Activated naive CD8-positive, alpha-beta T cell (primary cell): ENCODE measurements around the gene KCP.

ENCODE experiments used
- H3K27ac Mint-ChIP-seq: one replicate; pipeline ENCODE4 v1.8.0; 2021; ENCODE audit warnings: mixed read lengths
- H3K27me3 Mint-ChIP-seq: one replicate; pipeline ENCODE4 v1.8.0; 2021; ENCODE audit warnings: mixed read lengths
- H3K36me3 Mint-ChIP-seq: one replicate; pipeline ENCODE4 v1.8.0; 2021; ENCODE audit warnings: mixed read lengths
- H3K4me1 Mint-ChIP-seq: one replicate; pipeline ENCODE4 v1.8.0; 2021; ENCODE audit warnings: low read depth, mixed read lengths
- H3K4me3 Mint-ChIP-seq: one replicate; pipeline ENCODE4 v1.8.0; 2021; ENCODE audit warnings: mild to moderate bottlenecking, mixed read lengths
- H3K9me3 Mint-ChIP-seq: one replicate; pipeline ENCODE4 v1.8.0; 2021; ENCODE audit warnings: low read depth, mixed read lengths

The KCP gene

DNA sequence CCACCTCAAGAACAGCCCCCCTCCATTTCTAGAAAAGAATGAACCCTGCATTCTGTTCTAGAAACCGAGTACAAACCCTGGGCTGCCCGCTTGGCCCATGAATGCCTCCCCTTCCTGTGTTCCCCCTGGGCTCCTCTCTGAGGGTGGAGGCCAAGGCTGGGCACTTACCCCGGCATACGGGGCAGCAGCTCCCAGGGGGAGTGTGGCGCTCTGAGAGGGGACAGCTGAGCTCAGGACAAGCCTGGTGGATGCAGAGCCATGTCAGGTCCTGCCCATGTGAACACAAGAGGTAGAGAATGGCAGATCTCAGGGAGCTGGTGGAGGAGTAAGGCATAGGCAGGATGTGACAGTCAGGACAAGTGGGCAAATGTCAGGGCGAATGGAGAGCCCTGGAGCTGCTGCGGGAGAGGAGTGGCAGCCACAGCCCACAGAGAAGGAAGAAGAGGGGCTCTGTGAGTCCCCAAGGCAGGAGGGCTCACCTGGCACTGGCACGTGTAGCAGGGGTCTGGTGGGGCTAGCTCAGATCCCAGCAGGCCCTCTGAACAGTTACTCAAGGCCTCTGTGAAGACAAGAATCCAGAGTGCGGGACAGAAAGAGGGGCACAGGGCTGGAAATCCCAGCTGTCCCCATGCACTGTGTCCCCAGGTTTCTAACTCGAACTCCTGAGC, 28.9 kb downstream of the KCP start:
- Mint-ChIP-seq H3K4me3 (no peak overlapping the region), H3K9me3 (no peaks in the 10 kb centered on the region), H3K27me3 (peaks cover 5% of the 10 kb centered on the region), H3K4me1 (peaks cover 6% of the 10 kb centered on the region), H3K36me3 (no peaks in the 10 kb centered on the region), H3K27ac (no peak overlapping the region)

GRCh38 chr7:128880791-128881457, 29.6 kb downstream of the KCP start:
- no peak overlapping the region for H3K27ac Mint-ChIP-seq
- H3K27me3 Mint-ChIP-seq, result peaks cover 5% of the 10 kb centered on the region
- H3K4me1 Mint-ChIP-seq, result peaks cover 6% of the 10 kb centered on the region
- no peaks in the 10 kb centered on the region for H3K9me3 Mint-ChIP-seq
- H3K4me3 Mint-ChIP-seq, result no peak overlapping the region
- no peaks in the 10 kb centered on the region for H3K36me3 Mint-ChIP-seq

DNA sequence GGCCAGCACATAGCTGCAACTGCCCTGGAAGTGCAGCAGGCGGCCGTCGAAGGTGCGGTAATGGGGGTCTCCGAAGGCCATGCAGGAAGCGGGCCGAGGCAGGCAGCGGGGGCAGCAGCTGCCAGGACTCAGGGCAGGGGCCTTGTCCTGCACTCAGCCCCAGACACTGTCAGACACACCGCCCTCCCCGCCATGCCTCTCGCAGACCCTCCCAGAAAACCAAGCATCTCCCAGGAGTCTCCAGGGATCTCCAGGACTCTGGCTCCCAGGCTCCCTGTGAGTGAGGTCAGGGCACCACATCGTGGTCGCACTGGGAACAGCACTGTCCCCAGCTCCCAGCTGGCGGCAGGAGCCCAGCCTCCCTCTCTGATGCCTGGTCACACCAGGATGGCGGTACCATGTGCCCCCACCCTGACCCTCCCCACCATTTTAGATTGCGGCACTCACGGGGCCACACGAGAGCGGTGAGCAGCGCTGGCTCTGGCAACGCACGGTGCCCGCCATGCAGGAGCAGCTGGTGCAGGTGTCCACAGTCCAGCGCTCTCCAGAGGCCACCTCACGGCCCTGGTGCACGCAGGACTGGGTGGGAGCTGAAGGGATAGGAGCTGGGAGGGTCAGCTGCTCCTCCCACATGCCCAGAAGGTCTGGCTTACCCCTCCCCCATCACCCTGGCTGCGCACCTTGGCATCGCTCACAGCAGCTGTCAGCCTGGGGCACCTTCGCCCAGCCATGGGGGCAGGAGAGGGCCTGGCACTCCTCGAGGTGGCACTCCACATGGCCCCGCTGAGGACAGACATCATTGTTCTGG, 30.4 kb downstream of the KCP start:
- no peaks in the 10 kb centered on the region for H3K9me3 Mint-ChIP-seq
- peaks cover 6% of the 10 kb centered on the region for H3K4me1 Mint-ChIP-seq
- no peak overlapping the region for H3K4me3 Mint-ChIP-seq
- no peaks in the 10 kb centered on the region for H3K36me3 Mint-ChIP-seq
- no peak overlapping the region for H3K27ac Mint-ChIP-seq
- peaks cover 2% of the 10 kb centered on the region for H3K27me3 Mint-ChIP-seq

- H3K27me3 Mint-ChIP-seq, result peaks cover 2% of the 10 kb centered on the region
- H3K4me1 Mint-ChIP-seq, result peaks cover 6% of the 10 kb centered on the region
- no peaks in the 10 kb centered on the region for H3K9me3 Mint-ChIP-seq
- H3K36me3 Mint-ChIP-seq, result no peaks in the 10 kb centered on the region
- no peak overlapping the region for H3K4me3 Mint-ChIP-seq
- no peak overlapping the region for H3K27ac Mint-ChIP-seq
Measured at GRCh38 chr7:128879461-128879938, 31.0 kb downstream of the KCP start.

GRCh38 chr7:128878226-128879105, 32.0 kb downstream of the KCP start:
- Mint-ChIP-seq H3K27me3 (peaks cover 2% of the 10 kb centered on the region), H3K27ac (no peak overlapping the region), H3K36me3 (no peaks in the 10 kb centered on the region), H3K4me1 (peaks cover 4% of the 10 kb centered on the region), H3K4me3 (no peak overlapping the region), H3K9me3 (no peaks in the 10 kb centered on the region)

- Mint-ChIP-seq H3K4me3 (no peak overlapping the region), H3K9me3 (no peaks in the 10 kb centered on the region), H3K27me3 (peaks cover 2% of the 10 kb centered on the region), H3K4me1 (peaks cover 4% of the 10 kb centered on the region), H3K36me3 (no peaks in the 10 kb centered on the region), H3K27ac (no peak overlapping the region)
Measured at GRCh38 chr7:128877756-128878120, 32.8 kb downstream of the KCP start.

DNA sequence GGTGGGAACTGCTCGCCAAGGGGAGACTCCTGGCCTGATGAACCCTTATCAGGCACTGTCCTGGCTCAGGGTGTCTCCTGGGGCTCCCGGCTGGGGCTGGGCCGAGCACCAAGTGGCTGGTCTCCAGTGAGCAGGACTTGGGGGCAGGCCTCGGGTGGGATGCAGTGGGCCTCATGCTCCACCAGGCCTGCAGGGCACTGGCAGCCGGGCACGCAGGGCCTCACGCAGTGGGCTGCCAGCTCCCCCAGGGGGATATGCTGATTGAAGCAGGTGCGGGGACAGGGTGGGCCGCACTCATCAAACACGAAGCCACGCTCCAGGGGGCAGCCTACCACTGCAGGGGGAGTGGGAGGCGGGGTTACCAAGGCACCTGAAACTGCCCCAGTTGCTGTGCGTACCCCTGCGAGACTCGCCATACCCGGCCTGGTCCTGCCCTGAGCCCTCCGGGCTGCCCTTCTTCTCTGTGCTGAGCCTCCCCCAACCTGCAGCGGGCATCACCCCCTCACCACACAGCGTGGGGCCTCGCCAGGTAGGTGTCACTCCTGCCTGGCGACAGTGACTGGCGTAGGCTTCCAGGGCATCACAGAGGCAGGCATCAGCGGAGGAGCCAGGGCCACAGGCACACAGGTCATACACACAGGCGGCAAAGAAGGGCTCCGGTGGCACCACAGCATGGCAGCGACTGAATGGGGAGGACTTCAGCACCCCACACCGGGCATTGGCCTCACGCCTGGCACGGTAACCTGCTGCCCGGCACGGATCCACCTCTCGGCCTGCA, 33.3 kb downstream of the KCP start:
- H3K27ac Mint-ChIP-seq, result no peak overlapping the region
- no peaks in the 10 kb centered on the region for H3K9me3 Mint-ChIP-seq
- H3K4me3 Mint-ChIP-seq, result no peak overlapping the region
- H3K36me3 Mint-ChIP-seq, result no peaks in the 10 kb centered on the region
- peaks cover 2% of the 10 kb centered on the region for H3K27me3 Mint-ChIP-seq
- H3K4me1 Mint-ChIP-seq, result peaks cover 4% of the 10 kb centered on the region

- no peak overlapping the region for H3K4me3 Mint-ChIP-seq
- H3K27me3 Mint-ChIP-seq, result peaks cover 2% of the 10 kb centered on the region
- no peaks in the 10 kb centered on the region for H3K36me3 Mint-ChIP-seq
- H3K27ac Mint-ChIP-seq, result no peak overlapping the region
- H3K4me1 Mint-ChIP-seq, result peaks cover 4% of the 10 kb centered on the region
- H3K9me3 Mint-ChIP-seq, result no peaks in the 10 kb centered on the region
Measured at GRCh38 chr7:128876586-128876977, 33.9 kb downstream of the KCP start.

- H3K9me3 Mint-ChIP-seq, result no peaks in the 10 kb centered on the region
- H3K27ac Mint-ChIP-seq, result no peak overlapping the region
- no peaks in the 10 kb centered on the region for H3K36me3 Mint-ChIP-seq
- H3K27me3 Mint-ChIP-seq, result peaks cover 2% of the 10 kb centered on the region
- peaks cover 4% of the 10 kb centered on the region for H3K4me1 Mint-ChIP-seq
- no peak overlapping the region for H3K4me3 Mint-ChIP-seq
Measured at GRCh38 chr7:128876127-128876526, 34.4 kb downstream of the KCP start.

DNA sequence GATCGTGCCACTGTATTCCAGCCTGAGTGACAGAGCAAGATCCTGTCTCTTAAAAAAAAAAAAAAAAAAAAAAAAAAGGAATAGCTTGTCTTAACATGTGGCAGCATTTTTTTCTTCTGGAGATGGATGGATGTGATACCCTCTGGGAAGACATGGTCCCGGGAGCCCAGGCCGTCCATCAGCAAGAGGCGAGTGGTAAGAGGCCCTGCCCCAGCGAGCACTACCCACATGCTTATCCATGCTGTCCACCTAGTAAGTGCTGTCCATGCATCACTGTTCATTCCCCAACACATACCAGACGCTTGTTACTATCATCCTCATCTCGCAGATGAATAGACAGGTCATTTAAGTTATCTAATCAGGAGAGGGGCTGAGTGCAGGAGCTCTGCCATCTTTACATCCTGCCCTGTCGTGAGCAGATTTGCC, 35.0 kb downstream of the KCP start:
- H3K9me3 Mint-ChIP-seq, result no peaks in the 10 kb centered on the region
- no peak overlapping the region for H3K4me3 Mint-ChIP-seq
- no peaks in the 10 kb centered on the region for H3K27me3 Mint-ChIP-seq
- H3K36me3 Mint-ChIP-seq, result no peaks in the 10 kb centered on the region
- H3K27ac Mint-ChIP-seq, result no peak overlapping the region
- peaks cover 4% of the 10 kb centered on the region for H3K4me1 Mint-ChIP-seq

- Mint-ChIP-seq H3K4me1 (peaks cover 9% of the 10 kb centered on the region), H3K27ac (no peak overlapping the region), H3K27me3 (no peaks in the 10 kb centered on the region), H3K4me3 (no peak overlapping the region), H3K9me3 (no peaks in the 10 kb centered on the region), H3K36me3 (no peaks in the 10 kb centered on the region)
Measured at GRCh38 chr7:128874140-128875031, 36.1 kb downstream of the KCP start.

DNA sequence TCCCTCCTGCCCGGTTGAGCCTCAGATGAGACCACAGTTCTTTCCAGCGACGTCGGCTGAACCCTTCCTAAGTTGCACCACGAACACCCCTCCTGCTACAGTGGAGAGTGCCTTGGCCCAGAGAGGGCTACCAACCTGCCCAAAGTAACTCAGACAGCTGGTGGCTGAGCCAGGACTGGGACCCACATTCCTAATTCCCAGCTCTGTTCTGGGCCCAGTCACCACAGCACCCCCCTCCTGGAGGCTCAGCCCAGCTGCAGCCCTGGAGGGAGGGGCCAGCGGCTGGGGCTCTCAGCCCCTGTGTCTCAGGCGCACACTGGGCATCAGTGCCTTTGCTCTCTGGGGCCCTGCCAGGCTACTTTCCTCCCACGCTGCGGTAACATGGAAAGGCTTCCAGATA, 37.3 kb downstream of the KCP start:
- no peaks in the 10 kb centered on the region for H3K27me3 Mint-ChIP-seq
- H3K27ac Mint-ChIP-seq, result no peak overlapping the region
- H3K36me3 Mint-ChIP-seq, result no peaks in the 10 kb centered on the region
- H3K9me3 Mint-ChIP-seq, result no peaks in the 10 kb centered on the region
- H3K4me1 Mint-ChIP-seq, result peaks cover 9% of the 10 kb centered on the region
- no peak overlapping the region for H3K4me3 Mint-ChIP-seq

DNA sequence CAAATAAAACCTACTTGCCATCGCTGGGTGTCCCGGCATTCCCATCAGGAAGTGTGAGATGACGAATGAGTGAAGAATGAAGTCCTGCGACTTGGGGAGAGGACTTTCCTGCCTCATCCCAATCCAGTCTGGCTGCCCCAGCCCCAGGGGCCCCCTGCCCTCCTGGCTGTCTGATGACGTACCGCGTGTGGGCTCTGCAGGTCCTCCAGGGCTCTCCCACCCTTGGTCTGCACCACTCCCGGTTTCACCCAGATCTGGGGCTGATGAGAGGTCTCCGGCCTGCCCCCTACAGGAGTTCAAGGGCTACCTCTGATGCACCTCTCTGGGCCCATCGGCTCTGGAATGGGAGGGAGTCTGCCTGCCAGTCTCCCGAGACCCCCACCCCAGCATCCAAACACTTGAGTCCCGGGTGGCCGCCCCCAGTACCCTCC, 38.1 kb downstream of the KCP start:
- peaks cover 9% of the 10 kb centered on the region for H3K4me1 Mint-ChIP-seq
- H3K27ac Mint-ChIP-seq, result no peak overlapping the region
- no peaks in the 10 kb centered on the region for H3K9me3 Mint-ChIP-seq
- no peaks in the 10 kb centered on the region for H3K27me3 Mint-ChIP-seq
- no peaks in the 10 kb centered on the region for H3K36me3 Mint-ChIP-seq
- no peak overlapping the region for H3K4me3 Mint-ChIP-seq
